ENCODE data around the gene DOK5. TPM values are rescaled to one million over a fixed set of nuclear protein-coding genes. Genes with fewer than 3 reads are reported as not detected.

DOK5 gene
- total RNA-seq, 1 donor from 2014 or later = not detected

DNA sequence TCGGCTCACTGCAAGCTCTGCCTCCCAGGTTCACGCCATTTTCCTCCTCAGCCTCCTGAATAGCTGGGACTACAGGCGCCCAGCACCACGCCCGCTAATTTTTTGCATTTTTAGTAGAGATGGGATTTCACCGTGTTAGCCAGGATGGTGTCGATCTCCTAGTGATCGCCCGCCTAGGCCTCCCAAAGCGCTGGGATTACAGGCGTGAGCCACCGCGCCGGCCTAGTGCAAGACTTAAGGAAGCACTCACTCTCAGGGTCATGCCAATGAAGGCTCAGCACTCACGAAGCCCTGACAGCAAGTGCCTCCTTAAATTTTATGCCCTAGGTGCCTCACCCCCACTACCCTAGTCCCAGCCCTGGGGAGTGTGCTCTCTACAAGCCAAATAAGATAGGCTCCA lies 4.7 kb upstream of the DOK5 start:
- TF ChIP-seq, protein P1, sequence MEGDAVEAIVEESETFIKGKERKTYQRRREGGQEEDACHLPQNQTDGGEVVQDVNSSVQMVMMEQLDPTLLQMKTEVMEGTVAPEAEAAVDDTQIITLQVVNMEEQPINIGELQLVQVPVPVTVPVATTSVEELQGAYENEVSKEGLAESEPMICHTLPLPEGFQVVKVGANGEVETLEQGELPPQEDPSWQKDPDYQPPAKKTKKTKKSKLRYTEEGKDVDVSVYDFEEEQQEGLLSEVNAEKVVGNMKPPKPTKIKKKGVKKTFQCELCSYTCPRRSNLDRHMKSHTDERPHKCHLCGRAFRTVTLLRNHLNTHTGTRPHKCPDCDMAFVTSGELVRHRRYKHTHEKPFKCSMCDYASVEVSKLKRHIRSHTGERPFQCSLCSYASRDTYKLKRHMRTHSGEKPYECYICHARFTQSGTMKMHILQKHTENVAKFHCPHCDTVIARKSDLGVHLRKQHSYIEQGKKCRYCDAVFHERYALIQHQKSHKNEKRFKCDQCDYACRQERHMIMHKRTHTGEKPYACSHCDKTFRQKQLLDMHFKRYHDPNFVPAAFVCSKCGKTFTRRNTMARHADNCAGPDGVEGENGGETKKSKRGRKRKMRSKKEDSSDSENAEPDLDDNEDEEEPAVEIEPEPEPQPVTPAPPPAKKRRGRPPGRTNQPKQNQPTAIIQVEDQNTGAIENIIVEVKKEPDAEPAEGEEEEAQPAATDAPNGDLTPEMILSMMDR (IDR thresholded peaks at IDR 0.05) = no peak
- Histone ChIP-seq H3K9me3 (no peaks in the 10 kb centered on the region), H3K27ac (no peak overlapping the region), H3K27me3 (no peaks in the 10 kb centered on the region), H3K4me3 (no peak overlapping the region), H3K36me3 (no peaks in the 10 kb centered on the region), H3K4me1 (no peaks in the 10 kb centered on the region)
- intact Hi-C loops (cut with DNase I) = no loop called here
- no peak for DNase-seq (ENCODE audit: low spot score in 2 of 2)

DNA sequence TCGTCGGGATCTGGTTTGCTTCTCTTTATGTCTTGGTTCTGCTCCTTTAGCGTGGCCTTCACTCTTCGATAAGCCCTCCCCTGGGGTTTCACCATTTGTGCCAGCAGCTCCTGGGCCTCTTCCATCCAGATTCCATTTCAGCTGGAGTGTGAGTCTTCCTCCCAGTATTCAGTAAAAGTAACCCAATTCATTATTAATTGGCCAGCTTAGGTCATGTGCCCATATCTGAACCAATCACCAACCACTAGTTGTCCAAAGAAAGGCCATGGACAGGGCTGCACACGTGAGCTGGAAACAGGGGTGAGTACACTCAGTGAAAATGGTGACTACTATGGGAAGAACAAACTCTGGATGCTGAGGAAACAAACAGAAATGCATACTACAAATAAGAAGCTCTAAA lies 2.8 kb upstream of the DOK5 start:
- H3K27me3 ChIP-seq = no peaks in the 10 kb centered on the region
- DNase-seq (ENCODE audit: low spot score in 2 of 2) = no peak
- H3K9me3 ChIP-seq = no peaks in the 10 kb centered on the region
- H3K36me3 ChIP-seq = no peaks in the 10 kb centered on the region
- intact Hi-C loops (cut with DNase I) = no loop called here
- H3K4me1 ChIP-seq = no peaks in the 10 kb centered on the region
- H3K4me3 ChIP-seq = no peak overlapping the region
- no peak overlapping the region for H3K27ac ChIP-seq
- TF ChIP-seq, protein P1 (IDR thresholded peaks at IDR 0.05) = no peak

DNA sequence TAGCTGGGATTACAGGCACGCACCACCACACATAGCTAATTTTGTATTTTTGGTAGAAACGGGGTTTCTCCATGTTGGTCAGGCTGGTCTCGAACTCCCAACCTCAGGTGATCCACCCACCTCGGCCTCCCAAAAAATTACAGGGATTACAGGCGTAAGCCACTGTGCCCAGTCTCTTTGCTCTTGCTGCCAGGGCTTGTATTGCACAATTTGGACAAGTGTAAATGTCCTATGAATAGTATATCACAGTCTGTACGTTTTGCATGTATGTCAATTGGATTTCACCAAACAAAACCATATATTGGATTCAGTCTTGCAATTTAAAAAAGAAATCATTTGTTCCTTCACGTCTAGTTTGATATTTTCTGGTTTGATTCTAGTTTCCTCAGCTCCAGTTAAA lies 2.1 kb upstream of the DOK5 start:
- Histone ChIP-seq H3K27me3 (no peaks in the 10 kb centered on the region), H3K4me1 (peaks cover 0 to 3% of the 10 kb centered on the region in 2 donors), H3K36me3 (no peaks in the 10 kb centered on the region), H3K4me3 (no peak overlapping the region), H3K9me3 (no peaks in the 10 kb centered on the region), H3K27ac (no peak overlapping the region)
- intact Hi-C loops (cut with DNase I) = no loop called here
- DNase-seq (ENCODE audit: low spot score in 2 of 2) = no peak
- TF ChIP-seq, protein P1 (IDR thresholded peaks at IDR 0.05) = no peak

DNA sequence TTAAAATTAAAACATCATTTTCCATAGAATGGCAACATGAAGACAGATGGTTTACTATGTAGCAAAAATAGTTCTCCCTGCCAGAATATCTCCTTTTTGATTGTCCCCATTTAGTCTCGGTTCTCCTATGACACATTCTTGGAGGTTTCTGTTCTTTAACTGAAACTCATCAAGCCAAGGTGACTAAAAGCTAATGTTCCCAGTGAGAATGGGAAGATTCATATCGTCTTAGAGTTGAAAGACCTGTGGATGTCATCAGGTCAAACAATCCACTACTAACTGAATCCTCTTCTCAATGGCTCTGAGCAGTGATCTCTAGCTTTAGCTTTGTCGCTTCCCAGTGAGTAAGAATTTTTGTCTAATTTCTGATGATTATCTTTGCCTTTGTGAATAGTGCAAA lies 1.3 kb upstream of the DOK5 start:
- TF ChIP-seq, protein P1 (IDR thresholded peaks at IDR 0.05) = no peak
- Histone ChIP-seq H3K27ac (peak overlapping the region in 1 of 2 donors; percentile 71), H3K36me3 (no peaks in the 10 kb centered on the region), H3K4me1 (peaks cover 0 to 3% of the 10 kb centered on the region in 2 donors), H3K27me3 (no peaks in the 10 kb centered on the region), H3K9me3 (no peaks in the 10 kb centered on the region), H3K4me3 (no peak overlapping the region)
- intact Hi-C loops (cut with DNase I) = no loop called here
- DNase-seq (ENCODE audit: low spot score in 2 of 2) = no peak

DNA sequence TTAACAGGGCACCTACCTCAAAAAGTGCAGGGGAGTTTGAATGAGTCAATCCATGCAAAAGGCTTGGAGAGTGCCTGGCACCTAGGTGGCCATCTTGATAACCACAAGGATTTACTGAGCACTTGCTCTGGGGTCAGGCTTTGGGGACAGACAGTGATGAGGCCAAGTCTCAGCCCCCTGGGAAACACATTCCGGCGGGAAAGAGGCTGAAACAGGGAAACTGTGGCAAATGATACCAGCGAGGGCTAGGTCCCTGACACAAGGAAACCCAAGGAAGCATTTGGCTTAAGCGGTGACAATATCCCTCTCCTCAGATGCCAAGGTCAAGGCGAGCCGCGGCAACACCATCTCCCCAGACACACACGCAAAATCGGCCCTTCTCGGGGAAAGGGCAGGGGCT lies 527 bp upstream of the DOK5 start:
- TF ChIP-seq, protein P1 (IDR thresholded peaks at IDR 0.05) = no peak
- Histone ChIP-seq H3K27me3 (no peaks in the 10 kb centered on the region), H3K4me1 (peaks cover 0 to 3% of the 10 kb centered on the region in 2 donors), H3K27ac (peak overlapping the region; percentile 70 to 71), H3K4me3 (peak overlapping the region; percentile 48 to 85), H3K36me3 (no peaks in the 10 kb centered on the region), H3K9me3 (no peaks in the 10 kb centered on the region)
- no peak for DNase-seq (ENCODE audit: low spot score in 2 of 2)
- intact Hi-C loops (cut with DNase I) = loop anchor here (5.0 kb wide), 4 partner anchors 77 to 268 kb away; partner anchors contain the start of gene PFDN4
